ENCODE data around the gene RDX. TPM values are rescaled to one million over a fixed set of nuclear protein-coding genes. Genes with fewer than 3 reads are reported as not detected.
A peak's percentile ranks its signal among the peaks of the same experiment; 100 is the strongest.

The RDX gene
- total RNA-seq, 1 donor from 2014 or later, result 149 TPM

- no peak for DNase-seq (ENCODE audit: low spot score)
- Mint-ChIP-seq H3K27ac (ENCODE audit: unreplicated experiment) (no peak overlapping the region), H3K4me1 (ENCODE audit: low read depth) (no peaks in the 10 kb centered on the region), H3K36me3 (ENCODE audit: low read depth) (no peaks in the 10 kb centered on the region), H3K4me3 (ENCODE audit: unreplicated experiment) (no peak overlapping the region), H3K27me3 (ENCODE audit: low read depth) (no peaks in the 10 kb centered on the region), H3K9me3 (ENCODE audit: low read depth) (no peaks in the 10 kb centered on the region)
- TF ChIP-seq CTCF (IDR thresholded peaks at IDR 0.05), result no peak
Measured at GRCh38 chr11:110134110-110134509, 162.3 kb downstream of the RDX start.

GRCh38 chr11:110133160-110133559, 163.3 kb downstream of the RDX start:
- peaks cover 5% of the 10 kb centered on the region for H3K4me1 Mint-ChIP-seq (ENCODE audit: low read depth)
- no peak for TF ChIP-seq CTCF (IDR thresholded peaks at IDR 0.05)
- no peak overlapping the region for H3K27ac Mint-ChIP-seq (ENCODE audit: unreplicated experiment)
- no peaks in the 10 kb centered on the region for H3K36me3 Mint-ChIP-seq (ENCODE audit: low read depth)
- no peaks in the 10 kb centered on the region for H3K9me3 Mint-ChIP-seq (ENCODE audit: low read depth)
- no peak for DNase-seq (ENCODE audit: low spot score)
- H3K27me3 Mint-ChIP-seq (ENCODE audit: low read depth), result no peaks in the 10 kb centered on the region
- no peak overlapping the region for H3K4me3 Mint-ChIP-seq (ENCODE audit: unreplicated experiment)

- no peaks in the 10 kb centered on the region for H3K36me3 Mint-ChIP-seq (ENCODE audit: low read depth)
- H3K27me3 Mint-ChIP-seq (ENCODE audit: low read depth), result no peaks in the 10 kb centered on the region
- H3K27ac Mint-ChIP-seq (ENCODE audit: unreplicated experiment), result no peak overlapping the region
- no peak overlapping the region for H3K4me3 Mint-ChIP-seq (ENCODE audit: unreplicated experiment)
- TF ChIP-seq CTCF (IDR thresholded peaks at IDR 0.05), result no peak
- no peak for DNase-seq (ENCODE audit: low spot score)
- H3K9me3 Mint-ChIP-seq (ENCODE audit: low read depth), result no peaks in the 10 kb centered on the region
- peaks cover 17% of the 10 kb centered on the region for H3K4me1 Mint-ChIP-seq (ENCODE audit: low read depth)
Measured at GRCh38 chr11:110131386-110132123, 164.9 kb downstream of the RDX start.

GRCh38 chr11:110130642-110131238, 165.7 kb downstream of the RDX start:
- peaks cover 20% of the 10 kb centered on the region for H3K4me1 Mint-ChIP-seq (ENCODE audit: low read depth)
- no peak for DNase-seq (ENCODE audit: low spot score)
- H3K4me3 Mint-ChIP-seq (ENCODE audit: unreplicated experiment), result no peak overlapping the region
- no peaks in the 10 kb centered on the region for H3K27me3 Mint-ChIP-seq (ENCODE audit: low read depth)
- H3K36me3 Mint-ChIP-seq (ENCODE audit: low read depth), result no peaks in the 10 kb centered on the region
- H3K27ac Mint-ChIP-seq (ENCODE audit: unreplicated experiment), result no peak overlapping the region
- H3K9me3 Mint-ChIP-seq (ENCODE audit: low read depth), result no peaks in the 10 kb centered on the region
- no peak for TF ChIP-seq CTCF (IDR thresholded peaks at IDR 0.05)

GRCh38 chr11:110128161-110128560, 168.3 kb downstream of the RDX start:
- H3K27ac Mint-ChIP-seq (ENCODE audit: unreplicated experiment), result peak overlapping the region; percentile 76
- no peaks in the 10 kb centered on the region for H3K36me3 Mint-ChIP-seq (ENCODE audit: low read depth)
- no peak for DNase-seq (ENCODE audit: low spot score)
- no peaks in the 10 kb centered on the region for H3K9me3 Mint-ChIP-seq (ENCODE audit: low read depth)
- no peaks in the 10 kb centered on the region for H3K27me3 Mint-ChIP-seq (ENCODE audit: low read depth)
- no peak for TF ChIP-seq CTCF (IDR thresholded peaks at IDR 0.05)
- H3K4me1 Mint-ChIP-seq (ENCODE audit: low read depth), result peaks cover 37% of the 10 kb centered on the region
- H3K4me3 Mint-ChIP-seq (ENCODE audit: unreplicated experiment), result no peak overlapping the region
